Loucy (cell line): ENCODE results near the gene RAI14.

Experiments used
- H2AFZ ChIP-seq: fragments of 200-600 bp; sonication (generic); 2 replicates; pipeline ENCODE4 v1.6.0; 2016; ENCODE audit warnings: antibody characterized with exemption, mild to moderate bottlenecking, low read length, moderate library complexity
- H3F3A ChIP-seq: fragments of 200-600 bp; 2 replicates; pipeline ENCODE4 v1.6.0; 2016; ENCODE audit warnings: antibody characterized with exemption, low read depth, mild to moderate bottlenecking
- H3K27me3 ChIP-seq: fragments of 200-600 bp; sonication (generic); 2 replicates; pipeline ENCODE4 v1.6.1; 2014; ENCODE audit warnings: low read length, mild to moderate bottlenecking; ENCODE audit not compliant: insufficient read depth, poor library complexity, severe bottlenecking
- H3K36me3 ChIP-seq: fragments of 200-600 bp; sonication (generic); 2 replicates; pipeline ENCODE4 v1.6.1; 2016; ENCODE audit warnings: low read length; ENCODE audit not compliant: insufficient read depth
- H3K4me1 ChIP-seq: fragments of 200-600 bp; sonication (generic); 2 replicates; pipeline ENCODE4 v1.5.1; 2014; ENCODE audit warnings: low read length, mild to moderate bottlenecking; ENCODE audit not compliant: insufficient read depth, poor library complexity, severe bottlenecking
- H3K4me2 ChIP-seq: fragments of 200-600 bp; sonication (generic); 2 replicates; pipeline ENCODE4 v1.6.0; 2014; ENCODE audit warnings: antibody characterized with exemption, low read length, low read depth, mild to moderate bottlenecking; ENCODE audit not compliant: poor library complexity, severe bottlenecking
- H3K4me3 ChIP-seq: fragments of 200-600 bp; sonication (generic); 2 replicates; pipeline ENCODE4 v1.5.1; 2014; ENCODE audit warnings: low read length, mild to moderate bottlenecking, mixed read lengths; ENCODE audit not compliant: poor library complexity, severe bottlenecking
- H3K79me2 ChIP-seq: fragments of 200-600 bp; sonication (generic); 2 replicates; pipeline ENCODE4 v1.6.1; 2014; ENCODE audit warnings: low read length; ENCODE audit not compliant: insufficient read depth
- H3K9ac ChIP-seq: fragments of 200-600 bp; sonication (generic); 2 replicates; pipeline ENCODE4 v1.6.0; 2014; ENCODE audit warnings: mild to moderate bottlenecking, low read depth, low read length, moderate library complexity; ENCODE audit not compliant: poor library complexity, severe bottlenecking
- H3K9me2 ChIP-seq: fragments of 200-600 bp; sonication (generic); replicated peaks from 2 replicates; pipeline ENCODE4 v1.6.1; 2016; ENCODE audit warnings: low read depth, low read length, mixed read lengths
- H3K9me3 ChIP-seq: fragments of 200-600 bp; sonication (generic); 2 replicates; pipeline ENCODE4 v1.6.1; 2014; ENCODE audit warnings: mild to moderate bottlenecking, antibody characterized with exemption, low read length, low read depth; ENCODE audit not compliant: insufficient read depth
- H4K20me1 ChIP-seq: fragments of 200-600 bp; sonication (generic); 2 replicates; pipeline ENCODE4 v1.6.0; 2014; ENCODE audit warnings: antibody characterized with exemption, low read length, mild to moderate bottlenecking; ENCODE audit not compliant: insufficient read depth, poor library complexity, severe bottlenecking
- CTCF ChIP-seq: fragments of 200-600 bp; sonication (generic); conservative IDR thresholded peaks from 2 replicates; pipeline ENCODE4 v1.5.1; 2014; ENCODE audit warnings: mild to moderate bottlenecking, antibody characterized with exemption, low read length
- EZH2phosphoT487 ChIP-seq: fragments of 200-600 bp; IDR thresholded peaks from 2 replicates; pipeline ENCODE4 v1.6.1; 2018; ENCODE audit warnings: antibody characterized with exemption, mild to moderate bottlenecking, moderate library complexity, borderline replicate concordance

The RAI14 gene

GRCh38 chr5:34703767-34704713 lies 47.9 kb downstream of the RAI14 start:
- H3F3A ChIP-seq = no peaks in the 10 kb centered on the region
- no peaks in the 10 kb centered on the region for H3K9me2 ChIP-seq
- no peak for TF ChIP-seq CTCF
- no peak for TF ChIP-seq EZH2phosphoT487
- no peaks in the 10 kb centered on the region for H3K9me3 ChIP-seq
- H3K4me3 ChIP-seq = no peak overlapping the region
- no peak overlapping the region for H2AFZ ChIP-seq
- H3K9ac ChIP-seq = no peak overlapping the region
- H3K4me2 ChIP-seq = no peak overlapping the region
- no peaks in the 10 kb centered on the region for H3K79me2 ChIP-seq
- H3K4me1 ChIP-seq = peaks cover 21% of the 10 kb centered on the region
- no peaks in the 10 kb centered on the region for H4K20me1 ChIP-seq
- no peaks in the 10 kb centered on the region for H3K36me3 ChIP-seq
- H3K27me3 ChIP-seq = no peaks in the 10 kb centered on the region

GRCh38 chr5:34706084-34706483 lies 50.0 kb downstream of the RAI14 start:
- H3K9ac ChIP-seq = no peak overlapping the region
- no peaks in the 10 kb centered on the region for H3K27me3 ChIP-seq
- peaks cover 12% of the 10 kb centered on the region for H3K4me1 ChIP-seq
- TF ChIP-seq CTCF (no peak), EZH2phosphoT487 (no peak)
- no peaks in the 10 kb centered on the region for H3K79me2 ChIP-seq
- no peak overlapping the region for H3K4me3 ChIP-seq
- H3K9me2 ChIP-seq = no peaks in the 10 kb centered on the region
- no peaks in the 10 kb centered on the region for H3F3A ChIP-seq
- no peaks in the 10 kb centered on the region for H4K20me1 ChIP-seq
- no peaks in the 10 kb centered on the region for H3K36me3 ChIP-seq
- H2AFZ ChIP-seq = no peak overlapping the region
- no peak overlapping the region for H3K4me2 ChIP-seq
- H3K9me3 ChIP-seq = no peaks in the 10 kb centered on the region

- H3K9ac ChIP-seq = no peak overlapping the region
These were observed 51.5 kb downstream of the RAI14 start for GRCh38 chr5:34707451-34708107.

More at GRCh38 chr5:34707451-34708107, 51.5 kb downstream of the RAI14 start:
- H3K4me3 ChIP-seq = no peak overlapping the region
- TF ChIP-seq EZH2phosphoT487 = no peak
- no peak for TF ChIP-seq CTCF
- peaks cover 6% of the 10 kb centered on the region for H3K4me1 ChIP-seq
- no peaks in the 10 kb centered on the region for H3F3A ChIP-seq
- no peak overlapping the region for H2AFZ ChIP-seq
- no peaks in the 10 kb centered on the region for H3K9me2 ChIP-seq
- no peaks in the 10 kb centered on the region for H4K20me1 ChIP-seq
- H3K9me3 ChIP-seq = no peaks in the 10 kb centered on the region
- H3K27me3 ChIP-seq = no peaks in the 10 kb centered on the region
- no peaks in the 10 kb centered on the region for H3K36me3 ChIP-seq
- no peaks in the 10 kb centered on the region for H3K79me2 ChIP-seq
- H3K4me2 ChIP-seq = no peak overlapping the region
